ENCODE measurements around the gene NDUFB5. TPM values are rescaled to one million over a fixed set of nuclear protein-coding genes. Genes with fewer than 3 reads are reported as not detected.

The NDUFB5 gene
- total RNA-seq, 1 donor from 2014 or later: 49.3 TPM

DNA sequence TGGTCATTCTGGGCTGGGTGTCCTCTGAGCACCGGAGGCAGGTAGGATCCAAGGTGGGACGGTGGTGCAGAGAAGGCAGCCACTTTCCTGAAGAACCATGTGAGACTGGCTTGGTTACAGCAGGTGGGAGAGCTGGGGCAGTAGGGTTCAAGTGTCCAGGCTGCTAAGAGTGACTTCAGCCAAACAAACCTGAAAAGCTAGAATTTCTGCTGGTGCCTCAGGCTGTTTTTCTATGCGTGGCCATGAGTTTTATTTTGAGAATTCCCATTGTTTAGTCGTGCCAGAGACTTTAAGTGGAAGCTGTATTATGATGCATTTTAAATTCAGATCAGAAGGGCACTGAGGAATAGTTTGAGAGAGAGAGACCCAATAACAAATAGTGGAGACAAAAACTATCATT is 68.3 kb downstream of the NDUFB5 start:
- ATAC-seq (no peak), DNase-seq (ENCODE audit: low spot score) (no peak)

GRCh38 chr3:179673523-179673922 is 68.9 kb downstream of the NDUFB5 start:
- DNase-seq (ENCODE audit: low spot score): no peak
- ATAC-seq: no peak

DNA sequence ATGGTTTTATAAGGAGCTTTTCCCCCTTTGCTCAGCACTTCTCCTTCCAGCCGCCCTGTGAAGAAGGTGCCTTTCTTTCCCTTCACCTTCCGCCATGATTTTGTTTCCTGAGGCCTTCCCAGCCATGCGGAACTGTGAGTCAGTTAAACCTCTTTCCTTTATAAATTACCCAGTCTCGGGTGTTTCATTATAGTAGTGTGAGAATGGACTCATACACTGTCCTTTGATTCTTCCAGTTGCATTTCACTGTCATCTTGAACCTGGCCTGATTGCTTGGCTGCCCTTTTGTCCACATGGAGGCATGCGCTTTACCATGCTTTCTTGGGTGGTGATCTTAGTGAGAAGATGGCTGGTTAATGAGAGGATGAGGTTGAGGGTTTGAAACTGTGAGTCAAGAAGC is 71.5 kb downstream of the NDUFB5 start:
- DNase-seq (ENCODE audit: low spot score) (no peak), ATAC-seq (no peak)

Other genes with a start within 250 kb of the NDUFB5 start
- 3.3 TPM for gene GNB4, start 153.3 kb upstream of the NDUFB5 start, total RNA-seq
- 11.8 TPM for gene ACTL6A, start 41.9 kb upstream of the NDUFB5 start, total RNA-seq
- 11.1 TPM for gene MRPL47, start 156 bp upstream of the NDUFB5 start, total RNA-seq
- 6.3 TPM for gene USP13, start 48.2 kb downstream of the NDUFB5 start, total RNA-seq